GM12878 (cell line): Measurements from ENCODE around the gene CSF3.

Source experiments
- TAF1 ChIP-seq: IDR thresholded peaks from 2 replicates; pipeline ENCODE4 v1.6.1; 2011; ENCODE audit warnings: mild to moderate bottlenecking, low read depth, low read length, borderline replicate concordance
- TCF7 ChIP-seq: IDR thresholded peaks from 2 replicates; pipeline ENCODE4 v1.6.1; 2014; ENCODE audit warnings: antibody characterized with exemption, borderline replicate concordance
- TF ChIP-seq, protein P1 (sequence below): IDR thresholded peaks from 2 replicates; pipeline ENCODE4 v1.6.1; 2011; ENCODE audit warnings: borderline replicate concordance, low read depth, mild to moderate bottlenecking, moderate library complexity, mixed read lengths, low read length; ENCODE audit not compliant: insufficient read depth; ENCODE audit errors: extremely low read length
- TF ChIP-seq, protein P2 (sequence below), 3 experiments: IDR thresholded peaks in 2 of 3; conservative IDR thresholded peaks in 1 of 3; 2 replicates each; pipeline ENCODE4 v1.5.1; 2011; ENCODE audit warnings: low read depth in 3 of 3, low read length in 3 of 3, mild to moderate bottlenecking in 3 of 3, control low read depth in 2 of 3, moderate library complexity in 2 of 3, inconsistent platforms in 1 of 3, mixed read lengths in 1 of 3; ENCODE audit not compliant: control insufficient read depth in 2 of 3, insufficient read depth in 1 of 3; ENCODE audit errors: extremely low read depth in 1 of 3

DNA sequence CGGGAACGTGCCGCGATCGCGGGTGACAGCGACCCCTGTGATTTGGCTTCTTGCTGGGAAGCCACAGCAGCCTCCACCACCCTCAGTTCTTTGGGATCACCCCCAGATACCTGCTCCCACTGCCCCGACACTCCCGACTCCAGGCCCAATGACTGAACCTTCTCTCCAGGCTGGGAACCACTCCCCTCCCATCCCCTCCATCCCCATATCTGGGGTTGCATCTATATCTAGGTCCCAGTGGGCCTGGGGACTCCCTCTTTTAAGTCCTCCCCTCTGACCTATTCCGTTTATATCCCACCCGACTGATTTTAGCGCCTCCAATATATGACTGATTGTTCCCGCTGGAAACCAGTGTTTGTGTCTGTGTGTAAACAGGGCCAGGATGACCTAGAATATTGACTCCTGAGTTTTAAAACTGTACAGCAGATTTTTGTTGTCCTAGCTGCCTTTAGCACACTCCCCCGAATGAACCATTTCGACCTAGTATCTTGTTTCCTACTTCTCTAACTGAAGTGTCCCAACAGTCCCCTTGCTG, 34.0 kb upstream of the CSF3 start:
- TF ChIP-seq TAF1: no peak
- no peak for TF ChIP-seq TCF7
- TF ChIP-seq, protein P1, sequence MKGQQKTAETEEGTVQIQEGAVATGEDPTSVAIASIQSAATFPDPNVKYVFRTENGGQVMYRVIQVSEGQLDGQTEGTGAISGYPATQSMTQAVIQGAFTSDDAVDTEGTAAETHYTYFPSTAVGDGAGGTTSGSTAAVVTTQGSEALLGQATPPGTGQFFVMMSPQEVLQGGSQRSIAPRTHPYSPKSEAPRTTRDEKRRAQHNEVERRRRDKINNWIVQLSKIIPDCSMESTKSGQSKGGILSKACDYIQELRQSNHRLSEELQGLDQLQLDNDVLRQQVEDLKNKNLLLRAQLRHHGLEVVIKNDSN: no peak
- TF ChIP-seq, protein P2, sequence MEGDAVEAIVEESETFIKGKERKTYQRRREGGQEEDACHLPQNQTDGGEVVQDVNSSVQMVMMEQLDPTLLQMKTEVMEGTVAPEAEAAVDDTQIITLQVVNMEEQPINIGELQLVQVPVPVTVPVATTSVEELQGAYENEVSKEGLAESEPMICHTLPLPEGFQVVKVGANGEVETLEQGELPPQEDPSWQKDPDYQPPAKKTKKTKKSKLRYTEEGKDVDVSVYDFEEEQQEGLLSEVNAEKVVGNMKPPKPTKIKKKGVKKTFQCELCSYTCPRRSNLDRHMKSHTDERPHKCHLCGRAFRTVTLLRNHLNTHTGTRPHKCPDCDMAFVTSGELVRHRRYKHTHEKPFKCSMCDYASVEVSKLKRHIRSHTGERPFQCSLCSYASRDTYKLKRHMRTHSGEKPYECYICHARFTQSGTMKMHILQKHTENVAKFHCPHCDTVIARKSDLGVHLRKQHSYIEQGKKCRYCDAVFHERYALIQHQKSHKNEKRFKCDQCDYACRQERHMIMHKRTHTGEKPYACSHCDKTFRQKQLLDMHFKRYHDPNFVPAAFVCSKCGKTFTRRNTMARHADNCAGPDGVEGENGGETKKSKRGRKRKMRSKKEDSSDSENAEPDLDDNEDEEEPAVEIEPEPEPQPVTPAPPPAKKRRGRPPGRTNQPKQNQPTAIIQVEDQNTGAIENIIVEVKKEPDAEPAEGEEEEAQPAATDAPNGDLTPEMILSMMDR (IDR thresholded peaks at IDR 0.05 in 2 of 3, conservative IDR thresholded peaks at IDR 0.05 in 1 of 3; ENCODE audit: control insufficient read depth in 2 of 3, extremely low read depth in 1 of 3, insufficient read depth in 1 of 3, low read depth in 3 of 3, low read length in 3 of 3): 0 out of 6 replicates have a peak, but pooled peaks of 1 of the 3 experiments have one; percentile 10
